ENCODE data around the gene RET. TPM values are rescaled to one million over a fixed set of nuclear protein-coding genes. Genes with fewer than 3 reads are reported as not detected.
"Not testable (repeated sequence)": the region's sequence is repeated elsewhere in the genome, so short reads cannot be mapped to it uniquely, and the experiment has no call there.

RET gene
- total RNA-seq, 1 experiment from 2014 or later = 0.15 TPM

- peak; percentile 11 for DNase-seq (ENCODE audit: low read depth)
Measured at GRCh38 chr10:43078175-43078985, 1.5 kb downstream of the RET start.

DNA sequence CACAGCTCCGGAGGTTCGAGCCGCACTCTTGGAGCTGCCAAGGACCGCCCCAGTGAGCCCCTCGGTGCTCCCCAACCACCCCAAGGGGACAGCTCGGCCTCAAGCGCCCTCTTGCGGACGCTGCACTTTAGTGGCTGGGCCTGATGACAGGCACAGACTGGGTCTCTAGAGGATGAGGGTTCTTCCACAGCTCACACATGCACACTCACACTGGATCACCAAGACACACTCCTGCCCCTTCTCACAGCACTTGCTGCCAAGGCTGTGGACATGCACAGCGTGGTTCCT is 2.1 kb downstream of the RET start:
- peak; percentile 20 for DNase-seq (ENCODE audit: low read depth)

- DNase-seq (ENCODE audit: low read depth) = no peak
Measured at GRCh38 chr10:43079856-43080255, 3.0 kb downstream of the RET start.

DNA sequence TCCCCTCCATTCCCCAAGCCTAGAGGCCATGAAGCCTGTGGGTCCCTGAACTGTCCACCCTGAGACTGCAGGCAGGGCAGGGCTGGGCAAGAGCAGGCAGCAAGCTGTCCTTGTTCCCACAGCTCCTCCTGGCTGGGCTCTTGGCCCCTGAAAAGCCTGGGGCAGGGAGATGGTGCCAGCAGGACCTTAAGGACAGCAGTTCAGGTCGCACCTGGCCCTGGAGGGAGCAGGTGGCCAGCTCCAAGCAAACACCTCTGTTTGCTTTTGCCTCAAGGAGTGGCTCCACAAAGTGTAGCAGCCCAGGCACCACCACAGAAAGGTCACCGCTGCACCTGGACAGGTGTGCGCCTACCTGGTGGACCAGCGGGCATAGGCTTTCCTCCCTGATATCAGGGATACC is 5.2 kb downstream of the RET start:
- DNase-seq (ENCODE audit: low read depth) = no peak

DNA sequence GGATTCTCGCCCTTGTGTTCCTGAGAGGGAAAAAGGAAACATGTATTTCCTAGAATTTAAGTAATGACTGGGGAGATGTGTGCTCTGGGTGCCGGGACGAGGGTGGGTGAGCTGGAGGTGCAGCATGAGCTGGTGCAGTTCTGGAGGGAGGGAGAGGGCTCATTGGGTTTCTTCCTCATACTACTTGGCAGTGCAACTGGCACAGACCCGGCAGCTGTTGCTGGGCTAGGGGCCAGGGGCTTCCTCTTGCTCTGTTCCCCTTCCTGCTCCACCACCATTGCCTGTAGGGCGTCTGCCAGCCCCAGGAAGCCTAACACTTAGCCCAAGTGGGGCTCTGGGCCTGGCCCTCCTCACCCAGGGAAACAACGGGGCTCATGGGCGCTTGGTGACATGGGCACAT is 5.9 kb downstream of the RET start:
- no peak for DNase-seq (ENCODE audit: low read depth)

DNA sequence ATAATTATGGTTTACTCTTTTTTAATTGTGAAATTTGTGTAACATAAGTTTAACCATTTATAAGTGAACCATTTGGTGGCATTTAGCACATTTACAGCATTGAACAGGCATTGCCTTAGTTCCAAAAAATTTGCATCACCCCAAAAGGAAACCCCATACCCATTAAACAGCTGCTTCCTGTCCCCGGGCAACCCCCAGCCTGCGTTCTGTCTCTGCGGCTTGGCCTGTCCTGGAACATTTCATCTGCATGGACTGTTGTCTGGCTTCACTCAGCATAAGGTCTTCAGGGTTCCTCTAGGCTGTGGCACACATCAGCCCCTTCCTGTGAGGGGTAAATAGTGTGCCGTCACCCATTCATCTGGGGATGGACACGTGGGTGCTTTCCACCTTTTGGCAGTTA is 6.9 kb downstream of the RET start:
- DNase-seq (ENCODE audit: low read depth) = no peak

- DNase-seq (ENCODE audit: low read depth) = peak; percentile 8
Measured at GRCh38 chr10:43084812-43085211, 7.9 kb downstream of the RET start.

DNA sequence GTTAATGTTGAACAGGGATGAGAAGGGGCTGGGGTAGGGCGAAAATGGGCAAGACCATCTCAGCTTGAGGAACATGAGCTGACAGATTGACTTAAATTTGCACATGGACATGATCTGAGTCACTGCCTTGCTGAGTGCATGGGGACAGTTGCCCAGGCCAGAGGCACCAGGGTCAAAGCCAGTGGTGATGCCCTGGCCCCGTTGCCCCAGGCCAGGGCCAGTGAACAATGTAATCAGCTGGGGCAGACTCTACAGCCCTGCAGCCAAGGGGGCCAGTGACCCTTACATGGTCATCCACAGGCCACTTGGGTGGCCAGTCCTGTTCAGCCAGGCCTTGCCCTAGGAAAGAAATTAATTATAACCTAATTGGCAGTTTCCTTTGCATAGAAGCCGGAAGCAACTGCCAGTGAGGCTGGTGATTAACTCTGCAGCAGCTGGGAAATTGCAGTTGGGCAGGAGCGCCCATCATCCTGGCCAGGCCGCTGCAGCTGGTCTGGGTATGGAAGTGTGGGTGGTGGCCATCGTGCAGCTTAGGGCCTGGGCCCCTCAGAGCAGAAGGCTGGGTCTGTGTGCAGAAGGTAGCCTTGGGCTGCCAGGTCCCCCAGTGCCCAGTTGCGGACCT is 9.6 kb downstream of the RET start:
- no peak for DNase-seq (ENCODE audit: low read depth)

DNA sequence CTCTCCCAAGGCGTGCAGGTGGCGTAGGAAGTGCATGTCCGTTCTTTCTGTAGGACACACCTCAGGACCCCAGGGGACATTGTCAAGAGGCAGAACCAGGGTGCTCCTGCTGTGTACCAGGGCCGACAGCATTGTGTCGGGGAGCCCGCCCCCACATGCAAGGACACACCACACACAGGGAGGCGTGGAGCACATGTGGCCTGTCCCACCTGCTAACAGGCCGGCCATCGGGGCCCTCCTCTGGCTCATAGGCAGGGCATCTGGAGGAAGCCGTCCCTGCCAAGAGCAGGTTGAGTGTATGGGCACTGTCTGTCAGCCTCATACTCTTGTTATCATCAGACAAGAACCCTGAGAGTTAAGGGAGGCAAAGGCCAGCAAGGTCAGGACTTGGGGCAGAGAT is 12.7 kb downstream of the RET start:
- no peak for DNase-seq (ENCODE audit: low read depth)

- DNase-seq (ENCODE audit: low read depth) = no peak
Measured at GRCh38 chr10:43090188-43090587, 13.3 kb downstream of the RET start.

DNA sequence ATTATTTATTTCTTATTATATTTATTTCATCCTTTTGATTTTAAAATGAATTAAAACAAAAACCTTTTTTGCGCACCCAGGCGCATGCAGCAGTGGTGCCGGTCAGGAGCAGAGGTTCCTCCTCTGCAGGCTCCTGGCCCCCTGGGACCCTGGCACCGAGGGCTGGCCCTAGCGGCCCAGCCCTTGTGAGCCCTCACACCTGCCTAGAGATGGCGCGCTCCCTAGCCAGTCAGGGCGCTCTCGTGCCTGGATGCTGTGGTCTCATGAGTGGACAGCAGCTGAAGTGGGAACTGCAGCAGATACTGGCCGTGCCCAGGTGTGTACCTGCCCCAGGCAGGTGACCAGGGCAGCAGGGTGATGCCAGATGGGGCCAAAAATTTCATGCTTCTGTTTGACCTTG is 13.8 kb downstream of the RET start:
- no peak for DNase-seq (ENCODE audit: low read depth)

DNA sequence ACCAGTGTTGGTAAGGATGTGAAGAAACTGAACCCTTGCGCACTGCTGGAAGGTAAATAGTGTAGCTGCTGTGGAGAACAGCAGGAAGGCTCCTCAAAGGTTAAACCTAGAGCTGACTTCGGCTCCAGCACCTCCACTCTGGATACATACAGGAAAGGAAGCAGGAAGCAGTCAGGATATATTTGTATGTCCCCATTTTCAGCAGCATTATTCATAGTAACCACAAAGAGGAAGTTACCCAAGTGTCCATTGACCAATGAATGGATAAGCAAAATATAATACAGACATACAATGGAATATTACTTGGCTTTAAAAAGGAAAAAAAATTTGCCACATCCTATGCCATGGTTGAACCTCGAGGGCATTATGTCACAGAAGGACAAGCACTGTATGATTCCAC is 15.0 kb downstream of the RET start:
- DNase-seq (ENCODE audit: low read depth) = no peak

- DNase-seq (ENCODE audit: low read depth) = peak; percentile 12
Measured at GRCh38 chr10:43093423-43094076, 16.7 kb downstream of the RET start.

DNA sequence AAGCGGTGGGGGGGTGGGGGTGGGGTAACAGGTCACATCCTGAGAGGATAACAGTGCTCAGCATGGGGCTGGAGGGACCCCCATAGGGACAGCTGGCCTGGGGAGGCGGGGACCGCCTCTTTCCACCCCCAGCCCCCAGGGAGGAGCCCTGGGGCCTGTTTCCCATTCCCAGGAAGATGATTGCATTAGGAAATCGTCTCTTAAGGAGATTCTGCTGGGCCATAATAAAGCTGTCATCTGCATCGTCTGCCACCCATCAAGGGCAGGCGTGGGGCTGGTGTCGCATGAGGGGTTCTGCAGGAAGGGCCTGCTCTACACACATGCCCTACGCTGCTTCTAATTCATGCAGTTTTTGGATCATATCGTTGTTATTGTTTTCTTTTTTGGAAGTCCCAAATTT is 17.2 kb downstream of the RET start:
- DNase-seq (ENCODE audit: low read depth) = no peak

GRCh38 chr10:43099339-43099738 is 22.5 kb downstream of the RET start:
- DNase-seq (ENCODE audit: low read depth) = not testable (repeated sequence)

DNA sequence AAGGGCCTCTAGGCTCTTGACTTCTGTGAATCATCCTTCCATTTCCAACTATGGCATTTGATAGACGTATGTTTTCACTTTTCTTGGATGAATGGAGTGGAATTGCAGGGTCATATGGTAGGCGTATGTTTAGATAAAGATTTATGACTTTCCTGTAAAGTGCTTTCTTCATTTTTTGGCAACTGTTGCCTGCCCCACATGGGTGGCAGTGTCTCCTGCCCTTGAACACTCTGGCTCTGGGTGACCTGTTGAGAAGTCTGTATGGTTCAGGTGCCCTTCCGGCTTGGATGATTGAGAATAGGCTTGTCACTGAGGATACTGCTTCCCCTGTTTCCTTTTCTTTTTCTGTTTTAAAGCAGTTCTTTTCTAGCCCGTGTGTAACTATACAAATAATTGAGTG is 23.1 kb downstream of the RET start:
- no peak for DNase-seq (ENCODE audit: low read depth)

GRCh38 chr10:43100366-43100765 is 23.5 kb downstream of the RET start:
- DNase-seq (ENCODE audit: low read depth) = no peak

GRCh38 chr10:43102063-43102828 is 25.4 kb downstream of the RET start:
- DNase-seq (ENCODE audit: low read depth) = no peak

DNA sequence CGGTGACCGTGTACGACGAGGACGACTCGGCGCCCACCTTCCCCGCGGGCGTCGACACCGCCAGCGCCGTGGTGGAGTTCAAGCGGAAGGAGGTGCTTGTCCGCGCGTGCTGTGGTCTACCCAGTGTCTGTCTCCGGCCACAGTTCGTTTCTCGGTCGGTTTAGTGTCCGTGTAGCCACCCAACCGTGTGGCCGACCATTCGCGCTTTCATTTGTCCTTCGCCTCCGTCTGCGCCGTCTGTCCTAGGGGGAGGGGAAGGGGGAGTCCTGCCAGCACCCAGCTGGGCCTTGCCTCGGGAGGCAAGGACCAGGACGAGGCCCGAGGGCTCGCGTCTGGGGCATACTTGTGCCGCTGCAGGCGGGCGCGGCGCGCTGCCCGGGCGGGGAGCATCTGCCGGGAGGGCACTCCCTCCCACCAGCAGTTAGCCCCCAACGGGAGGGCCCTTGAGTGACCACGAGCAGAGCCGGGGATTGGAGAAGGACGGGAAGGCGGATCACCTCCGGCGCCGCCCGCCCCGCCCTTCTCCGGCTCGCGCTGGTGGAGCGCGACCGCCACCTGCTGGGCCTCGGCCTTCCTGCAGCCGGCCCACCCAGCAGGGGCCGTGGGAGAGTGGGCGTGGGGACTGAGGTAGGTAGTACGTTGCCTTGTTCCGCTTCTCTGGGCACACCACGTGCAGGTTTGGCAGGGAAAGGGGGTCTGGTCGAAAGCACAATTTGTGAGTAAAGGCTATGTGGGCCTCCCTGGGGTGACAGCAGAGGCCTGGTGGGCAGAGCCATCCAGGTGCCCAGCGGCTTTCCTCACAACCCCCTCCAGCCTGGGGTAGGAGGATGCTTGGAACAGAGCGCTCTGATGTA is 28.5 kb downstream of the RET start:
- peak; percentile 53 for DNase-seq (ENCODE audit: low read depth)

GRCh38 chr10:43105956-43106229 is 29.0 kb downstream of the RET start:
- DNase-seq (ENCODE audit: low read depth) = no peak

DNA sequence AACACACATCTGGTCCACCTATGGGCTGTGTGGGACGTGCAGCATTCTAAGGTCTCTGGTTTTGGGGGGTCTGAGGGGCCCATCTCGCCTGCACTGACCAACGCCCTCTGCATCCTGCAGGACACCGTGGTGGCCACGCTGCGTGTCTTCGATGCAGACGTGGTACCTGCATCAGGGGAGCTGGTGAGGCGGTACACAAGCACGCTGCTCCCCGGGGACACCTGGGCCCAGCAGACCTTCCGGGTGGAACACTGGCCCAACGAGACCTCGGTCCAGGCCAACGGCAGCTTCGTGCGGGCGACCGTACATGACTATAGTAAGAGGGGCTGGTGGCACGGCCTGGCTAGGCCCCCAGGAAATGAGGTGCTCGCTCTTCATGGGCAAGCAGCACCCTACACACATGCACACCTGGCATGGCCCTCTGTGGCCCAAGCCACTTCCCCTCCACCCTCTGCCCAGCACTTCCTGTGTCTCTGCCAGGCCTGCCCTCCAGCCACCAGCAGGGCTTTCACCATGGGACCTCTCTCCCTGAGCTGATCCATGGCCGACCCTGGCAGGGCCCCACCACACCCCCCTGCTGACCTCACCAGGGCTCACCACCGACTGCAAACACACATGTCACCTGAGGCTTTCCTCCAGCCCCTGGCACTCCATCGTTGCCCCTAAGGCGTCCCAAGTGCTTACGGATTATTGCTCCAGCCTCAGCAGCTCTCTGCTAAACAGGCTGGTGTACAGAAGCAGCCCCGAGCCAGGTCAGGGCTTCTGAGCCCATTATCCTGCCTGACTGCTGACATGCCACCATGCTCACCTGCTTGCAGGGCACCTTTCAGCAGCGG is 29.6 kb downstream of the RET start:
- DNase-seq (ENCODE audit: low read depth) = no peak

Data from M059J (cell line).